Sciatic nerve (tissue), 2 donors: ENCODE measurements around the gene STXBP1. TPM values are rescaled to one million over a fixed set of nuclear protein-coding genes. Genes with fewer than 3 reads are reported as not detected.
"Not testable (repeated sequence)": the region's sequence is repeated elsewhere in the genome, so short reads cannot be mapped to it uniquely, and the experiment has no call there.

Experiments
- ATAC-seq: fragments of 200-7000 bp; cut with Tn5 transposase; one replicate; pipeline ENCODE4 v1.9.1; 2020; ENCODE audit warnings: mild to moderate bottlenecking, moderate library complexity
- DNase-seq: peaks from one replicate; pipeline ENCODE4 v3.0.0-alpha.2; 2020; ENCODE audit warnings: low spot score
- intact Hi-C: fragments of 100-400 bp; cut with DNase I; formaldehyde crosslinking; loops from one replicate; pipeline ENCODE4 v1.14.2; 2022
- total RNA-seq: library from RNA; stranded (reverse); fragmentation: NEBNext Ultra II Directional; extraction: Animal tissue kit (Norgen Biotek cat#: 25700); gene quantifications from one replicate; pipeline ENCODE4 v1.2.1, GENCODE V29; 2021
- donor health status: DM: no; HTN: no; CAD: no.
- donor health status: DM: no; HTN: no; CAD: no.

STXBP1 gene
- total RNA-seq, 1 donor from 2014 or later: 113 TPM

DNA sequence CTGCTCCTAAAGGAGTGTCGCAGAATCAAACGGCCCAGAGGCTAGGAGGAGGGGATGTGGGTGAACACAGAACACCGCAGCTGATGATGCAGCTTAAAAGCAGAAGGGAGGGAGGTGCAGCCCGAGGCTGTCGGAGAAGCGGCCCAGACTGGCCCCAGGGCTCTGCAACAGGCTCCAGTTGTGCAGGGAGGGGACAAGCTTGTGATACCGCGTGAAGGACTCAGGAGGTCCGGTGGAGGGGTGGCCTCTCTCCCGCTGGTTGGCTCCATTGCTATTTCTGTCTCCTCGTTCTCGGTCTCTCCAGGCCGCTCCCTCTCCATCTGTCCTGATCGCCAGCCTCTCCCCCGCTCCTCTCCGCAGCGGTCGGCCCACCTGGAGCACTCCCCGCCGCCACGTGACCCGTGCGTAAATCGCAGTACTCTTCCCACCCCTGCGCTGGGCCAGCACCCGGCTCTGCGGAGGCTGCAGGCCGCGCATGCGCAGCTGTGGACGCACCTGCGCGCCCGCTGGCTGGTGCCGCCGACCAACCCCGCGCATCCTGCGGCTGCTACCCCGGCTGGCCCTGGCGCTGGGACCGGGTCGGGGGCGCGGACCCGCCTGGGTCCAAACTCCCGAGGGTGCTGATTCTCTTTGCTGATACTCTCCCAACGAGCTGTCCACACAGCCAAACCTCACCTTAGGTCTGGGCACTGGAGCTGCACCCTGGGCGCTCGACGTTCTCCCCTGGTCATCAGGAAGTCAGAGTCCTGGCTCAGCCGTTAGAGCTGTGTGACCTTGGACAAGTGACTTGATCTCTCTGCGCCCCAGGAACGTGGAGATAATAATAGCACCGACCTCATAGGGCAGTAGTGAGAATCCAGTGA, 3.7 kb upstream of the STXBP1 start:
- DNase-seq (peak; percentile 85), ATAC-seq (peak; percentile 75)
- intact Hi-C loops: no loop called here

DNA sequence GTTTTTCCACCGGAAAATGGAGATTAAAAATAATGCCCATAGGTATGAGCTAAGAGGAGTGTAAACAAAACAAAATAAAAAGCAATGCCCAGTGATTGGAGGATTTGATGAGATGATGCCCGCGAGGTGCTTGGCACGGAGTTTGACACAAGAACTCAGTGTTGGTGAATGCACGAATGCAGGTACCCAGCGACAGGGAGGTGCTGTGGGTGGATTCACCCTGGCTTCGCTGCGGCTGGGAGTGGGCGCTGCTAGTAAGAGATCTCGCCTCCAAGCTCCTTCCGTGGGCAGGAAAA, 526 bp upstream of the STXBP1 start:
- DNase-seq (no peak), ATAC-seq (no peak)
- intact Hi-C loops: no loop called here

DNA sequence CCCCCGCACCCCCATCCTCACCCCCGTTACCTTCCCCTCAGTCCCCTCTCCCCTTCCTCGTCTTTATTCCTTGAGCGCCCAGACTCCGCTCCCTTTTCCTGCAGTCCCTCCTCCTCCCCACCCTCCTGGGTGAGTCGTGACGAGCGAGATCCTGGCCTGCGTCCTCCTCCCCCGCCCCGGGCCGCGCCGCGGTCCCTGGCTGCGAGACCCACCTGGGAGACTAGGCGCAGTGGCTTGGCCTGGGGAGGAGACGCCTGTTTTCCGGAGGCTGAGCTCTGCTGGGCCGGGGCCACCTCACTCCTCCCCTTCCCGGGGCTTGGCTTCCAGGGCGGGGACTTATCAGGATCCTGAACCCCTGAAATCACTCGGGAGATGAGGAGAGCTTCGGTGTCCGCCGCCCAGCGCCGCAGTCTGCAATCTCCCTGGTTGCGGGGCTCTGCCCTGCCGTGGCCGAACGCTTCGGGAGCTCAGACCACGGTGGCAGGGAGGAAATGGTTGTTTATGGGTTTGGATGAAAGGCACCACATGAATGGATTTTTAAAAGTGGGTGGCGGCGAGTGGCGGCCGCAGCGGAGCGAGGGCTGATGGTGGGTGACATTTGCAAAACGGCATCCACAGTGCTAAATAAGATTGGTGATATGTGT, 984 bp downstream of the STXBP1 start:
- intact Hi-C loops: no loop called here
- peak; percentile 80 for ATAC-seq
- DNase-seq: peak; percentile 86

DNA sequence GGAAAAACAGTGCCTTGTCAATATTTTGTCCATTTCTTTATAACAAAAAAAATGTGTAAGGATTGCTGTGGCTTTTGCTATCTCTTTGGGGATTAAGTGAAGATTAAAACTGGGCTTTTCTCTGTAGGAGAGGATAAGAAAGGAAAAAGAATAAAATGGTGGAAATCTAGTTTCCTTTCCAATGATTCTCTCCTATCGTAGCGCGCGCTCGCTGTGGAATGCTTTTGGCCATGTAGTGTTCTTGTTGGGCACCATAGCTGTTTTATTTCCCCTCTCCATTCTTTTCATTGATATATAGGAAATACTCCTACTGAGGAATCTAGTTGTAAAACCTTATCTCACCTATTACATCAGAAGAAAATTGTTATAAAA, 1.5 kb downstream of the STXBP1 start:
- DNase-seq: no peak
- intact Hi-C loops: no loop called here
- ATAC-seq: no peak

DNA sequence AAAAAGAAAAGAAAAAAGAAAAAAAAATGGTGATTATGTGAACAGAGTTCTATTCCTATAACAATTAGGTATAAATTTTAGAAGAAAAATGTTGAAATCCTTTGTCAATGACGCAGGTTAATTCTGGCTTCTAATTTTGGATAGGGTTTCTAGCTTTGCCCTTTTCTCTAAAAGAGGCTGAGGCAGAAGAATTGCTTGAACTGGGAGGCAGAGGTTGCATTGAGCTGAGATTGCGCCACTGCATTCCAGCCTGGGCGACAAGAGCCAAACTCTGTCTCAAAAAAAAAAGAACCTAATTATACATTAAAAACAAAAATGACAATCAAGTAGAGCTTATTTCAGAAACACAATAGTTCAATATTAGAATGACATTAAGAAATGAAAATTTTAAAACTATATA, 2.9 kb downstream of the STXBP1 start:
- ATAC-seq: no peak
- intact Hi-C loops: no loop called here
- DNase-seq: no peak

DNA sequence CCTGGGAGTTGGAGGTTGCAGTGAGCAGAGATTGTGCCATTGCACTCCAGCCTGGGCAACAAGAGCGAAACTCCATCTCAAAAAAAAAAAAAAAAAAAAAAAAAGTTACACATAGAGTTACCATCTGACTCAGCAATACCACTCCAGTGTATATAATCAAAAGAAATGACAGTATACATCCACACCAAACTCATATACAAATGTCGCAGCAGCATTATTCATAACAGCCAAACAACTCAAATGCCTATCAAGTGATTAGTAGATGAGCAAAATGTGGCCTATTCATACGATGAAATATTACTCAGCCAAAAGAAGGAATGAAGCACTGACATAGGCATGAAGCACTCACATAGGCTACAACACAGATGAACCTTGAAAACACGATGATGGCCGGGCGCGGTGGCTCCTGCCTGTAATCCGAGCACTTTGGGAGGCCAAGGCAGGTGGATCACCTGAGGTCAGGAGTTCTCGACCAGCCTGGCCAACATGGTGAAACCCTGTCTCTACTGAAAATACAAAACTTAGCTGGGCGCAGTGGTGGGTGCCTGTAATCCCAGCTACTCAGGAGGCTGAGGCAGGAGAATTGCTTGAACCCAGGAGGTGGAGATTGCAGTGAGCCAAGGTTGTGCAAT, 9.4 kb downstream of the STXBP1 start:
- ATAC-seq, intact Hi-C loops, DNase-seq: not testable (repeated sequence)

DNA sequence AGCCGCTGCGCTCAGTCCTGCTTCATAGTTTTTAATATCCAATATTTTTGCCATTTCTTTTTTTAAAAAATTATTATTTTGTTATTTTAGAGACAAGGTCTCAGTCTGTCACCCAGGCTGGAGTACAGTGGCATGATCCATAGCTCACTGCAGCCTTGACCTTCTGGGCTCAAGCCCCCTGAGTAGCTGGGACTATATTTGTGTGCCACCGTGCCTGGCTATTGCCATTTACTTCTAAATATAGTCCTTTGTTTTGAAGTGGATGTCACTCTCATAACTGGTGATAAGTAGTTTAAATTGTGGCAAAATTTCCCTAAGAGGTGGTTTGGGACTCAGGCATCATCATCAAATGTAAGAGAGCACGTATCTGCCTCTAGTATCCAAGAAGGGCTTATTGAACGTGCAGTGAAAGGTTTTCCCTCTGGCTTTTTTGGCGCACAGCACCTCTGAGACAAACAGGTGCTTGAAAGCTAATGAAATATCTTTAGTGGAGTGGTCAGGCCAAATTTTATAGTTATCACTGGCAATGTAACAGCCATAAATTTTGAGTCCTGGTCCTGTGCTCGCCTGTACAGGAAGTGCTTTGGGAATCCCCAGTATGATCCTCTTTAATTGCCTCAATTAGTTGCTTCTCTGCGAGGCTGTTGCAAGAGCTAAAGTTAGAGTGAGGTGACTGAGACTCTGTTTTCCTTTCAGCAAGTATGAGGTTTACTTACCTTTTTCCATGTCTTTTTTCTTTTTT, 14.8 kb downstream of the STXBP1 start:
- intact Hi-C loops: no loop called here
- ATAC-seq: no peak
- DNase-seq: peak; percentile 14

DNA sequence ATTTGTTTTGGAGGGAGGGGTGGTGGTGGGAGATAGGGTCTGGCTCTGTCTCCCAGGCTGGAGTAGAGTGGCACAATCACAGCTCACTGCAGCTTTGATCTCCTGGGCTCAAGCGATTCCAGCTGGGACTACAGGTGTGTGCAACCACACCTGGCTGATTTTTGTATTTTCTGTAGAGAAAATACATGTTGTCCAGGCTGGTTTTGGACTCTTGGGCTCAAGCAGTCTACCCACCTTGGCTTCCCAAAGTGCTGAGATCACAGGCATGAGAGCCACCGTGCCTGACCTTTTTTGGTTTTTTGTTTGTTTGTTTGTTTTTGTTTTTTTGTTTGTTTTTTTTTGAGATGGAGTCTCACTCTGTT, 15.4 kb downstream of the STXBP1 start:
- intact Hi-C loops: no loop called here
- ATAC-seq (no peak), DNase-seq (peak; percentile 4)

DNA sequence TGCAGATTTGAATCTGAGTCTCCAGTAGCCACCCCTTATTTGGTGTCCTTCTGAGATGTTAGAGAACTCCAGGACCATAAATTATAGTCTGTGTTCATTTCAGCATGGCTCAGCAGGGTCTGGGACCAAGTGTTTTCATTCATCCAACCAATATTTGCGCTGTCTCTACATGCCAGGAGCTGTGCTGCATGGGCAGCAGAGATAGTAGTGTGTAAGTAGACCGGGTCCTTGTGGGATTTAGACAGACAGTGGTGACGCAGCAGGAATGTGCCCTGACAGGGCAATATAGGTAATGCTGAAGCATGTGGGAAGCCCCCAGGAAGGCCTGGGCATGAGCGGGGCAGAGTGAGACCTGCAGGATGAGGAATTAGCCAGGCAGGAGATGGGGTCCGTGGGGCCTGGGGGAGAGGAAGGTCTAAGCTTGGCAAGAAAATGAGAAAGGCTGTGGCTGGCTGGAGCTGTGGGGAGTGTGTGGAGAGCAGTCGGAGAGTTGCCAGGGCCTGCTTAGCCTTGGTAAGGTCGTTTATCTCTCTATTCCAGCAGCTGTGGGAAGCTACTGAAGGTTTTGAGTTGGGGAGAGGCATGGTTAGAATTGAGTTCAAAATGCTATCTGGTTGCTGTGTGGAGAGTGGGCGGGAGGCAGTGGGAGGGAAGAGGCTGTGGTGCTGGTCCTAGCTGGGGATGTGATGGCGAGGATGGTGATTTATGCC, 16.8 kb downstream of the STXBP1 start:
- intact Hi-C loops: no loop called here
- DNase-seq (peak; percentile 53), ATAC-seq (peak; percentile 28)

DNA sequence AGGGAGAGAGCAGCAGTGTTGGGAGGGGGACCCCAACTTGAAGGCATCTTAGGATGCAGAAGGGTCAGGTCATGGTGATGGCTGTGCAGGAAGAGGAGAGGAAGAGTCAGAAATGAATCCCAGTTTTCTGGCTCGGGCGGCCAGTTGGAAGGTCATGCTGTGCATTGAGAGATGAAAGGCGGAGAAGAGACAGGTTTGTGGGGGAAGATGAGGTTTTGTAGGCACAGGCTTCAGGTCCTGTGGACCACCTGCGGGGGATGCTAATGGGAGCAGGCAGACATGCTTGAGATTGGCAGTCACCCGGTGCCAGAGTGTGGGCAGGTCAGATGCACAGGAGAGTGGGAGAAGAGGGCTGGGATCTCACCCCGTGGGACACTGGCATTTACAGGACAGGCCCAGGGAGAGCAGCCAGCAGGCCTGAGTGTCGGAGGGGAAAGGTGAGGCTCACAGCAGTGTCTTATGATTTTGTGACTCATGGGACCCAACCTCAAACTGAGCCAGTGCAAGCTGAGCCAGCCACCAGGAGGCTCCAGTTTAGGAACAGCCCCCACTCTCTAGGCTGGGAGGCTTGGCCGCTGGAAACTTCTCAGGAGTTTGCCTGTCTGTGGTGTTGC, 17.5 kb downstream of the STXBP1 start:
- DNase-seq: peak; percentile 53
- intact Hi-C loops: no loop called here
- ATAC-seq: peak; percentile 28

DNA sequence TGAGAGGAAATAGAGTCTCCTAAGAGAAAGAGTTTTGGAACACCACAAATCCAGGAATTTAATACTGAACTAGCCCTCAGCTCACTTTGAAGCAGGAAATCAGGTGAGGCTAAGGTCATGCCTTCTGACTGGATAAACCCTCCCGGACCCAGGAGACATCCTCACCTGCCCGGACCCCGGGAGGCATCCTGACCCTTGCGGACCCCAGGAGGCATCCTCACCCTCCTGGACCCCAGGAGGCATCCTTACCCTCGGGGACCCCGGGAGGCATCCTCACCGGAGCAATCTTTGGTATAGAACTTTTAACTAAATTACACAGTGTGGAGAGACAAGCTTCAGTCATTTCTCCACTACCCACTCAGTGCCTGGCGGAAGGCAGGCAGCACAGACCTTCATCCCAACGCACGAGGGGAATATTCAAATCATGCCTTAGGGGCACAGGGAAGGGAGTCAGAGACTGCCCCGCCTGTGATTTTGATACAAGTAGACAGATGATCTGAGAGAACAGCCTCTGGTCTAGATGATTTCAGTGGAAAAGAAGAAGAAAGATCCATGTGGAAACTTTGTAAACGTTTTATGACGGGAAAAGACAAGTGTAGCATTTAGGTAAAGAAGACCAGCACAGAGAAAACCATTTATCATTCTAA, 21.3 kb downstream of the STXBP1 start:
- intact Hi-C loops: no loop called here
- DNase-seq (no peak), ATAC-seq (no peak)

DNA sequence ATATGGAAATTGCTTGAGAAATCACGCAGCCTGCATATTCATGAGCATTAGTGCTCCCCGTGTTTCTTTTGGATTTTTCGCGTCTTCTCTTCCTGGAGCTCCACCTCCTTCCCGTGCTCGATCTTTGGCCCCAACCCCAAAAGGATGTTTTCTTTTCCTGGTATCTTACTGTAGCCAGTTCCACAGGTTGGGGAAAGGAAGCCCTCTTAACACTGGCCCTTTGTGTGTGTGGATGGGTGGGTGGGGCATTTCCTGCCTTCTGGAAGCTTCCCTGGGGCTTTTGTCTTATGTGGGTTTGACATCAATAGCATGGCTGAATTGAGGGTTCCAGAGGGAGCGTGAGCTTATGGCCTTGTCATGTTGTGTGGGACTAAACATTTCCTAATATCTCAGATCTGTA, 21.9 kb downstream of the STXBP1 start:
- DNase-seq (no peak), ATAC-seq (peak; percentile 67)
- intact Hi-C loops: no loop called here

DNA sequence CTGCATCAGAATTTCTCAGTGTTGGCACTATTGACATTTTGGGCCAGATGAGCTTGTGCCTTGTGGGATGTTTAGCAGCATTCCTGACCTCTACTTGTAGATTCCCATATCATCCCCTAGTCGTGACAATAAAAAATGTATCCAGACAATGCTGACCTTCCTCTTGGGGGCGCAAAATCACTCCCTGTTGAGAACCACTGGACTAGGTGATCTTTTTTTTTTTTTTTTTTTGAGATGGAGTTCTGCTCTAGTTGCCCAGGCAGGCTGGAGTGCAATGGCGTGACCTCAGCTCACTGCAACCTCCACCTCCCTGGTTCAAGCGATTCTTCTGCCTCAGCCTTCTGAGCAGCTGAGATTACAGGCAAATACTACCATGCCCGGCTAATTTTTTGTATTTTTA, 22.6 kb downstream of the STXBP1 start:
- ATAC-seq: no peak
- intact Hi-C loops: no loop called here
- no peak for DNase-seq

DNA sequence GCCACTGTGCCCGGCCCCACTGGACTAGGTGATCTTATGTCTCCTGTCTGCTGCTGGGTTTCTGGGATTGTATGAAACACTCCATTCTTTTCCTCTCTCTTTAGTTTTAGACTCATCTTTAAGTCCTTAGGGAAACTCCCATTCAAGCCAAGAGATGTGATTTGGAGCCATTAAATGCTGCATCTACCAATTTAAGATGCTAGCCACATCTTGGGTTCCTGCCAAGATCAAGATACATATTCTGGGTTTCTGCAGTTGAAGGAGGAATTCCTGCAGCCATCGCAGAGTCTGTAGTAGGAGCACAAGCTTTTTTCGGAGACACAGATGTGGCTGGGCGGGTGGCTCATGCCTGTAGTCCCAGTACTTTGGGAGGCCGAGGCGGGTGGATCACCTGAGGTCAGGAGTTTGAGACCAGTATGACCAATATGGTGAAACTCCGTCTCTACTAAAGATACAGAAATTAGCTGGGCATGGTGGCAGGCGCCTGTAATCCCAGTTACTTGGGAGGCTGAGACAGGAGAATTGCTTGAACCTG, 23.2 kb downstream of the STXBP1 start:
- intact Hi-C loops: no loop called here
- DNase-seq (no peak), ATAC-seq (no peak)

DNA sequence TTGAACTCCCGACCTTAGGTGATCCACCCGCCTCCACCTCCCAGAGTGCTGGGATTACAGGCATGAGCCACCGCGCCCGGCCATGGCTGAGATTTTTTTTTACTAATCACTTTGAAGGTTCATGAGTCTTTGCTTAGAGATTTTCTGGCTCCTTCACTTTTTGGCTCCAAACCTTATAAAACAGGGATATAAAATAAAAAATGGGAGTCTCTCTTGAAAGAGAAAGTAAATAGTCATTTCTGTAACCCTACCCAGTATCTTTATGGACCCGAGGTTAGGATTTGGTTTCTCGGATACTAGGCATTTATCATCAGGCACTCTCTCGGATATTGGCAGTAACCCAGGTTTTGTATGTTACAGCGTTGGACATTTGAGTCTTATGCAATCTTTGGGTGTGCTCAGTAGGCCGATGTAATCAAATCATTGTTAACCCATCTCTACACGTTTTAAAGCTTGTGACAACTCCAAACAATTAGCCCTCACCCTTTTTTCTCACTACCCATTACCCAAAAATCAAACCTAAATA, 25.3 kb downstream of the STXBP1 start:
- ATAC-seq (peak; percentile 67), DNase-seq (peak; percentile 65)
- intact Hi-C loops: no loop called here

DNA sequence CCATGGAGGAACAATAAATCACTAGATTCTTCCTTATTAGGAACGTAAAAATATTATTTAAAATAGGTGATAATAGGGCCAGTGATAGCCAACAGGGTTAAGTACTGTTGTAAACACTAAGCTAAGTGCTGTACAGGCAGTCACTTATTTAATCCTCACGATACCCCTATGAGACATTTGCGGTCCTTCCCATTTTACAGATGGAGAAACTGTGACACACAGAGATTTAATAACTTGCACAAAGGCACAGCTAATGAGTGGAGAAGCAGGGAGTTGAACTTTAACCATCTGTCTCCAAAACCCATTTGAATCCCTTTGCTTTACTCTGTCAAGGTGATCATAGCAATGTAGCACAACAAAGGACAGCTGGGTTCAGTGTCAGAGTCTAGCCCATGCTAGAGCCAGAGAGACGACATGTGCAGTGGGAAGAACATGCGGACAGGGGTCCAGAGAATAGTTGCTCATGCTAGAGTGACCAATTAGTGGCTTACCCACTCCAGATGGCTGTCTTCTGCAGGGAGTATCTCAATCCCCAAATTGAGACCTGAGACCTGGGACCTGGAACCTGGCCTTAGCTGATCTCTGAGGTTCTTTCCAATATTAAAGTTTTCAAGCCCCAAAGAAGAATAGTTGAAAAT, 28.9 kb downstream of the STXBP1 start:
- intact Hi-C loops: no loop called here
- DNase-seq (no peak), ATAC-seq (no peak)

DNA sequence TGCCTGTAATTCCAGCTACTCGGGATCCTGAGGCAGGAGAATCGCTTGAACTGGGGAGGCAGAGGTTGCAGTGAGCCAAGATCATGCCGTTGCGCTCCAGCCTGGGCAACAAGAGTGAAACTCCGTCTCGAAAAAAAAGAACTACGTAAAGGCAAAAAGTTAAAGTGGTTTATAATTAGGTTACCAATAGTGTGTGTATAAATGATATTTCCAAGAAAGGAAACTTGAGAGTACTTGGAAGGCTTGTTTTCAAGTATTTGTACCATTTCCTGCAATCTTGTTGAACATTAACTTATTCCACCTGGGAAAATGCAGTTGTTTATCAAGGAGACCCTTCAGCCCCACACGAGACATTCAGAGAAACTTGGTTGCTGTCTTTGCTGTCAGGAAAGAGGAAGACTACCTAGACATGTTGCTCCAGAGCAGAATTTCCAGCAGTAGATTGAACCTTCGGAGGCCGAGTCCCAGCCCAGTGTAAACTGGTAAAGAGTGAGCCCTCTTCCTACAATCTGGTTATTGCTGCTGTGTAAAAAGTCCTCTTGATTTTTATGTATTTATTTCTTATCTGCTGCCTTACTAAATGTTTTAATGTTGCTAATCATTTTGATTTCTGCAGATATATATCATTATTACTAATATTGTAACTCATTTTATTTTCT, 30.1 kb downstream of the STXBP1 start:
- intact Hi-C loops: no loop called here
- no peak for DNase-seq
- peak; percentile 25 for ATAC-seq
